HG03108 (cell line): Measurements from ENCODE around the gene PARP1.
"Not testable (repeated sequence)": the region's sequence is repeated elsewhere in the genome, so short reads cannot be mapped to it uniquely, and the experiment has no call there.

Source experiments
- ATAC-seq: cut with Tn5 transposase; IDR thresholded peaks from one replicate; pipeline ENCODE4 v1.9.1; 2021; ENCODE audit warnings: moderate library complexity; ENCODE audit not compliant: unreplicated experiment

PARP1 gene

GRCh38 chr1:226355669-226356551 is 52.0 kb downstream of the PARP1 start:
- peak; percentile 36 for ATAC-seq

GRCh38 chr1:226355016-226355415 is 52.9 kb downstream of the PARP1 start:
- ATAC-seq, result no peak

GRCh38 chr1:226353698-226354525 is 54.0 kb downstream of the PARP1 start:
- no peak for ATAC-seq

GRCh38 chr1:226351709-226352108 is 56.2 kb downstream of the PARP1 start:
- no peak for ATAC-seq

- peak; percentile 3 for ATAC-seq
These were observed 57.4 kb downstream of the PARP1 start for GRCh38 chr1:226350519-226350865.

GRCh38 chr1:226349801-226350518 is 57.9 kb downstream of the PARP1 start:
- ATAC-seq, result peak; percentile 40

- ATAC-seq, result no peak
These were observed 58.8 kb downstream of the PARP1 start for GRCh38 chr1:226349081-226349480.

GRCh38 chr1:226344441-226345259 is 63.2 kb downstream of the PARP1 start:
- ATAC-seq, result no peak

- ATAC-seq, result no peak
These were observed 65.2 kb downstream of the PARP1 start for GRCh38 chr1:226342656-226343055.

GRCh38 chr1:226340111-226340510 is 67.8 kb downstream of the PARP1 start:
- not testable (repeated sequence) for ATAC-seq

GRCh38 chr1:226337276-226337875 is 70.5 kb downstream of the PARP1 start:
- ATAC-seq, result no peak

GRCh38 chr1:226335661-226336060 is 72.2 kb downstream of the PARP1 start:
- ATAC-seq, result no peak

- ATAC-seq, result no peak
These were observed 74.9 kb downstream of the PARP1 start for GRCh38 chr1:226332947-226333346.

- ATAC-seq, result no peak
These were observed 78.7 kb downstream of the PARP1 start for GRCh38 chr1:226329237-226329636.

- ATAC-seq, result no peak
These were observed 80.1 kb downstream of the PARP1 start for GRCh38 chr1:226327761-226328162.

- ATAC-seq, result no peak
These were observed 82.7 kb downstream of the PARP1 start for GRCh38 chr1:226325178-226325577.

GRCh38 chr1:226324479-226324878 is 83.4 kb downstream of the PARP1 start:
- ATAC-seq, result no peak

- ATAC-seq, result no peak
These were observed 84.9 kb downstream of the PARP1 start for GRCh38 chr1:226322986-226323385.

- no peak for ATAC-seq
These were observed 87.0 kb downstream of the PARP1 start for GRCh38 chr1:226320930-226321329.

- no peak for ATAC-seq
These were observed 89.4 kb downstream of the PARP1 start for GRCh38 chr1:226318471-226318870.
